Neural cell (in vitro differentiated cells): ENCODE measurements around the gene BAAT. TPM values are rescaled to one million over a fixed set of nuclear protein-coding genes. Genes with fewer than 3 reads are reported as not detected.

ENCODE experiments used
- H2AFZ ChIP-seq: fragments of 200-600, 300-800 bp; sonication (generic), shearing (Covaris generic); 2 replicates; pipeline ENCODE4 v1.6.0; 2014; ENCODE audit warnings: low read depth, mild to moderate bottlenecking, antibody characterized with exemption, low read length, moderate library complexity
- H3F3A ChIP-seq: fragments of 200-600 bp; shearing (Covaris generic); 2 replicates; pipeline ENCODE4 v1.6.1; 2016; ENCODE audit warnings: mild to moderate bottlenecking, moderate library complexity, mixed read lengths, antibody characterized with exemption, low read length; ENCODE audit not compliant: insufficient read depth, poor library complexity, severe bottlenecking
- H3K27ac ChIP-seq: fragments of 200-600, 300-800 bp; sonication (generic), shearing (Covaris generic); 2 replicates; pipeline ENCODE4 v1.5.1; 2014; ENCODE audit warnings: mild to moderate bottlenecking, low read length, moderate library complexity
- H3K27me3 ChIP-seq: fragments of 300-800, 200-600 bp; sonication (generic), shearing (Covaris generic); 2 replicates; pipeline ENCODE4 v1.6.0; 2014; ENCODE audit warnings: mild to moderate bottlenecking, low read depth, low read length, moderate library complexity; ENCODE audit not compliant: insufficient read depth
- H3K36me3 ChIP-seq: fragments of 300-800, 200-600 bp; sonication (generic), shearing (Covaris generic); 2 replicates; pipeline ENCODE4 v1.5.1; 2014; ENCODE audit warnings: mild to moderate bottlenecking, antibody characterized with exemption, low read length, moderate library complexity; ENCODE audit not compliant: insufficient read depth
- H3K4me2 ChIP-seq: fragments of 300-800, 200-600 bp; sonication (generic), shearing (Covaris generic); 2 replicates; pipeline ENCODE4 v1.6.0; 2014; ENCODE audit warnings: mild to moderate bottlenecking, low read length
- H3K4me3 ChIP-seq: fragments of 300-800, 200-600 bp; sonication (generic), shearing (Covaris generic); 2 replicates; pipeline ENCODE4 v1.5.1; 2014; ENCODE audit warnings: mild to moderate bottlenecking, low read length, moderate library complexity
- H3K79me2 ChIP-seq: fragments of 200-600 bp; shearing (Covaris generic); replicated peaks from 2 replicates; pipeline ENCODE4 v1.6.0; 2014; ENCODE audit warnings: mild to moderate bottlenecking, low read length, moderate library complexity; ENCODE audit not compliant: insufficient read depth
- H3K9ac ChIP-seq: fragments of 300-800, 200-600 bp; sonication (generic), shearing (Covaris generic); 2 replicates; pipeline ENCODE4 v1.6.1; 2016; ENCODE audit warnings: mild to moderate bottlenecking, low read length, mixed read lengths
- H3K9me2 ChIP-seq: fragments of 200-600 bp; shearing (Covaris generic); 2 replicates; pipeline ENCODE4 v1.6.1; 2016; ENCODE audit warnings: mild to moderate bottlenecking, low read length, mixed read lengths; ENCODE audit not compliant: insufficient read depth
- H3K9me3 ChIP-seq: fragments of 200-600, 300-800 bp; sonication (generic), shearing (Covaris generic); 2 replicates; pipeline ENCODE4 v1.6.1; 2016; ENCODE audit warnings: mild to moderate bottlenecking, mixed run types, low read length, moderate library complexity, mixed read lengths
- H4K20me1 ChIP-seq: fragments of 200-600 bp; shearing (Covaris generic); 2 replicates; pipeline ENCODE4 v1.6.1; 2016; ENCODE audit warnings: mild to moderate bottlenecking, mixed run types; ENCODE audit not compliant: insufficient read depth
- EP300 ChIP-seq: fragments of 450-650 bp; conservative IDR thresholded peaks from 2 replicates; pipeline ENCODE4 v1.6.1; 2014; ENCODE audit warnings: antibody characterized with exemption, mild to moderate bottlenecking, moderate library complexity; ENCODE audit not compliant: poor library complexity, severe bottlenecking
- EZH2 ChIP-seq: fragments of 200-600, 300-800 bp; shearing (Covaris generic), sonication (generic); IDR thresholded peaks from 2 replicates; pipeline ENCODE4 v1.6.1; 2014; ENCODE audit warnings: antibody characterized with exemption, low read length, borderline replicate concordance, mild to moderate bottlenecking; ENCODE audit not compliant: insufficient read depth, poor library complexity, severe bottlenecking
- MXI1 ChIP-seq: fragments of 450-650 bp; conservative IDR thresholded peaks from 2 replicates; pipeline ENCODE4 v1.6.1; 2014; ENCODE audit warnings: antibody characterized with exemption, mild to moderate bottlenecking; ENCODE audit not compliant: poor library complexity, severe bottlenecking
- POLR2AphosphoS5 ChIP-seq: IDR thresholded peaks from 2 replicates; pipeline ENCODE4 v1.6.1; 2012
- RAD21 ChIP-seq: fragments of 450-650 bp; conservative IDR thresholded peaks from 2 replicates; pipeline ENCODE4 v1.6.1; 2014; ENCODE audit warnings: antibody characterized with exemption, mild to moderate bottlenecking, moderate library complexity
- SMC3 ChIP-seq: fragments of 450-650 bp; conservative IDR thresholded peaks from 2 replicates; pipeline ENCODE4 v1.6.1; 2014; ENCODE audit warnings: antibody characterized with exemption, mild to moderate bottlenecking, moderate library complexity; ENCODE audit not compliant: poor library complexity
- TAF1 ChIP-seq: IDR thresholded peaks from 2 replicates; pipeline ENCODE4 v1.6.1; 2012; ENCODE audit warnings: low read depth
- polyA plus RNA-seq: library from polyadenylated mRNA; depleted of rRNA; stranded (reverse); fragments of >200 nt; gene quantifications from 2 replicates; pipeline ENCODE4 v1.2.3, GENCODE V29; 2014
- TF ChIP-seq, protein P1 (sequence below): IDR thresholded peaks from 2 replicates; pipeline ENCODE4 v1.6.1; 2012; ENCODE audit warnings: borderline replicate concordance
- TF ChIP-seq, protein P2 (sequence below): fragments of 450-650 bp; IDR thresholded peaks from 2 replicates; pipeline ENCODE4 v1.5.1; 2014; ENCODE audit warnings: antibody characterized with exemption, mild to moderate bottlenecking, moderate library complexity; ENCODE audit not compliant: poor library complexity, severe bottlenecking

The BAAT gene
- polyA plus RNA-seq, 1 donor from 2014 or later, result 0.61 TPM

DNA sequence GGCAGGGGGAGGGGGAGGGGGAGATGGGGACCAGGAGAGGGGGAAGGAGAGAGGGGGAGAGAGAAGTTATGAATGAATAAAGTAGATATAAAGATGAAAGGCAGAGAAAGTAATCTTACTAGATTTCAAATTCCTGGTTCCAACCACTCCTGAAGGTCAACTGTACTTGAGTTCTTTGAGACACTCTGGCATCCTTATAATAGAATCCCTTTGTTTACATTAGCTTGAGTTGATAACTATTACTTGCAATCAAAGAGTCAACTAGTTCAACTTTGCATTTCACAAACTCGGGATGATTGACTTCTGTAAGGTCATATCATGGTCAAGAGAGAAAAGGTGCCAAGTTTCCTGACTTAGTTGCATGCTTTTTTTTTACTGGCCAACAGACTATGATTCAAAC lies 42.2 kb downstream of the BAAT start:
- no peak overlapping the region for H2AFZ ChIP-seq
- no peaks in the 10 kb centered on the region for H3K36me3 ChIP-seq
- H3K27me3 ChIP-seq, result no peaks in the 10 kb centered on the region
- no peaks in the 10 kb centered on the region for H3K9me3 ChIP-seq
- no peaks in the 10 kb centered on the region for H3K9me2 ChIP-seq
- no peaks in the 10 kb centered on the region for H4K20me1 ChIP-seq
- H3K4me2 ChIP-seq, result no peak overlapping the region
- H3K27ac ChIP-seq, result no peak overlapping the region
- no peaks in the 10 kb centered on the region for H3F3A ChIP-seq
- no peaks in the 10 kb centered on the region for H3K79me2 ChIP-seq
- no peak for TF ChIP-seq MXI1
- TF ChIP-seq, protein P1, sequence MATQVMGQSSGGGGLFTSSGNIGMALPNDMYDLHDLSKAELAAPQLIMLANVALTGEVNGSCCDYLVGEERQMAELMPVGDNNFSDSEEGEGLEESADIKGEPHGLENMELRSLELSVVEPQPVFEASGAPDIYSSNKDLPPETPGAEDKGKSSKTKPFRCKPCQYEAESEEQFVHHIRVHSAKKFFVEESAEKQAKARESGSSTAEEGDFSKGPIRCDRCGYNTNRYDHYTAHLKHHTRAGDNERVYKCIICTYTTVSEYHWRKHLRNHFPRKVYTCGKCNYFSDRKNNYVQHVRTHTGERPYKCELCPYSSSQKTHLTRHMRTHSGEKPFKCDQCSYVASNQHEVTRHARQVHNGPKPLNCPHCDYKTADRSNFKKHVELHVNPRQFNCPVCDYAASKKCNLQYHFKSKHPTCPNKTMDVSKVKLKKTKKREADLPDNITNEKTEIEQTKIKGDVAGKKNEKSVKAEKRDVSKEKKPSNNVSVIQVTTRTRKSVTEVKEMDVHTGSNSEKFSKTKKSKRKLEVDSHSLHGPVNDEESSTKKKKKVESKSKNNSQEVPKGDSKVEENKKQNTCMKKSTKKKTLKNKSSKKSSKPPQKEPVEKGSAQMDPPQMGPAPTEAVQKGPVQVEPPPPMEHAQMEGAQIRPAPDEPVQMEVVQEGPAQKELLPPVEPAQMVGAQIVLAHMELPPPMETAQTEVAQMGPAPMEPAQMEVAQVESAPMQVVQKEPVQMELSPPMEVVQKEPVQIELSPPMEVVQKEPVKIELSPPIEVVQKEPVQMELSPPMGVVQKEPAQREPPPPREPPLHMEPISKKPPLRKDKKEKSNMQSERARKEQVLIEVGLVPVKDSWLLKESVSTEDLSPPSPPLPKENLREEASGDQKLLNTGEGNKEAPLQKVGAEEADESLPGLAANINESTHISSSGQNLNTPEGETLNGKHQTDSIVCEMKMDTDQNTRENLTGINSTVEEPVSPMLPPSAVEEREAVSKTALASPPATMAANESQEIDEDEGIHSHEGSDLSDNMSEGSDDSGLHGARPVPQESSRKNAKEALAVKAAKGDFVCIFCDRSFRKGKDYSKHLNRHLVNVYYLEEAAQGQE, result no peak
- no peak for TF ChIP-seq POLR2AphosphoS5
- no peak for TF ChIP-seq SMC3
- TF ChIP-seq, protein P2, sequence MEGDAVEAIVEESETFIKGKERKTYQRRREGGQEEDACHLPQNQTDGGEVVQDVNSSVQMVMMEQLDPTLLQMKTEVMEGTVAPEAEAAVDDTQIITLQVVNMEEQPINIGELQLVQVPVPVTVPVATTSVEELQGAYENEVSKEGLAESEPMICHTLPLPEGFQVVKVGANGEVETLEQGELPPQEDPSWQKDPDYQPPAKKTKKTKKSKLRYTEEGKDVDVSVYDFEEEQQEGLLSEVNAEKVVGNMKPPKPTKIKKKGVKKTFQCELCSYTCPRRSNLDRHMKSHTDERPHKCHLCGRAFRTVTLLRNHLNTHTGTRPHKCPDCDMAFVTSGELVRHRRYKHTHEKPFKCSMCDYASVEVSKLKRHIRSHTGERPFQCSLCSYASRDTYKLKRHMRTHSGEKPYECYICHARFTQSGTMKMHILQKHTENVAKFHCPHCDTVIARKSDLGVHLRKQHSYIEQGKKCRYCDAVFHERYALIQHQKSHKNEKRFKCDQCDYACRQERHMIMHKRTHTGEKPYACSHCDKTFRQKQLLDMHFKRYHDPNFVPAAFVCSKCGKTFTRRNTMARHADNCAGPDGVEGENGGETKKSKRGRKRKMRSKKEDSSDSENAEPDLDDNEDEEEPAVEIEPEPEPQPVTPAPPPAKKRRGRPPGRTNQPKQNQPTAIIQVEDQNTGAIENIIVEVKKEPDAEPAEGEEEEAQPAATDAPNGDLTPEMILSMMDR, result no peak
- H3K4me3 ChIP-seq, result no peak overlapping the region
- no peak overlapping the region for H3K9ac ChIP-seq

DNA sequence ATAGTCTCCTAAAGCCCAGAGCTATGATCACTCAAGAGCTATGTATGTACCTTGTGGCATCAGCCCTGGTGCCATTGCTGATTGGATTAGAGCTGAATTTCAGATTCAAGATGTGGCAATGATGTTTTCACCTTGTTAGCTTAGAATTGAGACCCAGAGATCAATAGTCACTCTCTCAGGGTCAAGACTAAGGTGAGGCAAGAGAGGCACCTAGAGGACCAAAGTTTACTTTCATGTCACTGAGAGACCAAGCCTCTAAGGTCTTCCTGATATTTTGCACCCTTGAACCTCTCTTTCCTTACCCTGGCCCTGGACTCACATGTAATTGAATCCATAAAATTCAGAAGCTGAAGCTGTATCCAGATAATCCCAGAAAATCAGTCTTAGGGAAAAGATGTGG lies 42.8 kb downstream of the BAAT start:
- no peak for TF ChIP-seq EP300
- TF ChIP-seq EZH2, result no peak
- TF ChIP-seq, protein P2, result no peak
- no peak for TF ChIP-seq SMC3
- no peak for TF ChIP-seq RAD21
- TF ChIP-seq TAF1, result no peak
- TF ChIP-seq, protein P1, result no peak
- no peak for TF ChIP-seq POLR2AphosphoS5
- no peak for TF ChIP-seq MXI1

More for the DNA sequence above, 42.8 kb downstream of the BAAT start:
- Histone ChIP-seq H3K9me3 (no peaks in the 10 kb centered on the region), H3K4me2 (no peak overlapping the region), H3F3A (no peaks in the 10 kb centered on the region), H3K27ac (no peak overlapping the region), H2AFZ (no peak overlapping the region), H3K36me3 (no peaks in the 10 kb centered on the region), H4K20me1 (no peaks in the 10 kb centered on the region), H3K79me2 (no peaks in the 10 kb centered on the region), H3K4me3 (no peak overlapping the region), H3K9ac (no peak overlapping the region), H3K9me2 (no peaks in the 10 kb centered on the region), H3K27me3 (no peaks in the 10 kb centered on the region)
